PC-9 (cell line): ENCODE data around the gene GATA1. TPM values are rescaled to one million over a fixed set of nuclear protein-coding genes. Genes with fewer than 3 reads are reported as not detected.

Source experiments
- Bru-seq: library from RNA; stranded (reverse); fragments of 400-500 nt; gene quantifications from one replicate; lab custom pipeline; 2021; lab: Mats Ljungman, UMichigan
- BruChase-seq, 2 experiments: library from RNA; stranded (reverse); fragments of 400-500 nt; gene quantifications; one replicate each; lab custom pipeline; 2021; lab: Mats Ljungman, UMichigan
- BruUV-seq: library from RNA; stranded (reverse); fragments of 400-500 nt; replicated peaks from 2 replicates; lab custom pipeline; 2021; lab: Mats Ljungman, UMichigan
- CTCF ChIA-PET: fragments of 300-600 bp; sonication (Branson Sonifier 250); formaldehyde crosslinking; loops from one replicate; lab custom pipeline; 2022; ENCODE audit warnings: antibody characterized with exemption; lab: Charles Lee
- POLR2A ChIA-PET: fragments of 300-600 bp; sonication (Branson Sonifier 250); formaldehyde crosslinking; loops from one replicate; lab custom pipeline; 2022; ENCODE audit warnings: antibody characterized with exemption; ENCODE audit not compliant: unreplicated experiment; lab: Charles Lee
- DNase-seq, 2 experiments: peaks; one replicate each; pipeline versions ENCODE4 v3.0.0 to v3.0.0-alpha.2; 2015 to 2022; ENCODE audit warnings: mixed read lengths in 1 of 2
- H2AFZ ChIP-seq: fragments of 200-600 bp; sonication (generic); 2 replicates; pipeline ENCODE4 v1.8.1; 2017; ENCODE audit warnings: antibody characterized with exemption
- H3F3A ChIP-seq: fragments of 200-600 bp; sonication (generic); 2 replicates; pipeline ENCODE4 v1.8.1; 2017; ENCODE audit warnings: antibody characterized with exemption, mild to moderate bottlenecking, low read depth; ENCODE audit not compliant: insufficient read depth
- H3K27ac ChIP-seq: fragments of 200-600 bp; sonication (generic); 2 replicates; pipeline ENCODE4 v1.6.1; 2016; ENCODE audit warnings: mixed run types
- H3K27me3 ChIP-seq: fragments of 200-600 bp; sonication (generic); 2 replicates; pipeline ENCODE4 v1.6.1; 2016; ENCODE audit warnings: low read depth, mixed run types; ENCODE audit not compliant: insufficient read depth
- H3K36me3 ChIP-seq: fragments of 200-600 bp; sonication (generic); 2 replicates; pipeline ENCODE4 v1.6.1; 2016; ENCODE audit warnings: low read depth, mixed run types
- H3K4me1 ChIP-seq: fragments of 200-600 bp; sonication (generic); replicated peaks from 2 replicates; pipeline ENCODE4 v1.6.1; 2016; ENCODE audit warnings: mixed run types; ENCODE audit not compliant: insufficient read depth
- H3K4me2 ChIP-seq: fragments of 200-600 bp; sonication (generic); 2 replicates; pipeline ENCODE4 v1.6.1; 2017; ENCODE audit warnings: mixed run types
- H3K4me3 ChIP-seq: fragments of 200-600 bp; sonication (generic); 2 replicates; pipeline ENCODE4 v1.6.1; 2016; ENCODE audit warnings: mixed run types
- H3K79me2 ChIP-seq: fragments of 200-600 bp; sonication (generic); 2 replicates; pipeline ENCODE4 v1.6.1; 2017; ENCODE audit warnings: low read depth, mixed run types
- H3K9me2 ChIP-seq: fragments of 200-600 bp; sonication (generic); 2 replicates; pipeline ENCODE4 v1.8.1; 2017; ENCODE audit warnings: mild to moderate bottlenecking; ENCODE audit not compliant: insufficient read depth
- H3K9me3 ChIP-seq: fragments of 200-600 bp; sonication (generic); 2 replicates; pipeline ENCODE4 v1.8.1; 2016; ENCODE audit warnings: low read depth; ENCODE audit not compliant: insufficient read depth
- H4K20me1 ChIP-seq: fragments of 200-600 bp; sonication (generic); 2 replicates; pipeline ENCODE4 v1.8.1; 2017; ENCODE audit not compliant: insufficient read depth
- CTCF ChIP-seq: fragments of 200-600 bp; sonication (generic); conservative IDR thresholded peaks from 2 replicates; pipeline ENCODE4 v1.6.1; 2017; ENCODE audit warnings: mixed run types, antibody characterized with exemption, mild to moderate bottlenecking, moderate library complexity
- EZH2 ChIP-seq: fragments of 200-600 bp; sonication (generic); IDR thresholded peaks from 2 replicates; pipeline ENCODE4 v1.8.0; 2017; ENCODE audit warnings: antibody characterized with exemption, low read depth
- intact Hi-C: fragments of 100-400 bp; cut with micrococcal nuclease; formaldehyde crosslinking; loops from one replicate; pipeline ENCODE4 v1.10.0; 2022; ENCODE audit not compliant: unreplicated experiment
- long read RNA-seq: library from polyadenylated mRNA; stranded (forward); transcript quantifications from one replicate; pipeline ENCODE4 v2.0.0, GENCODE V29; 2022
- total RNA-seq: library from RNA; stranded (reverse); gene quantifications from 2 replicates; pipeline ENCODE4 v1.2.3, GENCODE V29; 2021

The GATA1 gene
- not detected in 2 replicates for total RNA-seq
- not detected for Bru-seq, nascent RNA
- not detected for BruChase-seq, experiment 1, labeled RNA remaining after a 2-hour chase
- BruChase-seq, experiment 2, labeled RNA remaining after a 6-hour chase: not detected
- long read RNA-seq: 0 reads

GRCh38 chrX:48786341-48786800, at the start of gene GATA1:
Gene GATA1, plus strand, starts transcription at chrX:48786590. Its CDS starts 4,520 bp downstream, at chrX:48791110.
- no peaks in the 10 kb centered on the region for H3K36me3 ChIP-seq
- no peaks in the 10 kb centered on the region for H3F3A ChIP-seq
- no peak within 1 kb of the TSS for H3K27ac ChIP-seq
- TF ChIP-seq EZH2 (no peak), CTCF (no peak)
- ChIA-PET POLR2A (no interaction called here), CTCF (no interaction called here)
- no peak within 1 kb of the TSS for H3K4me2 ChIP-seq
- no TSS peak for BruUV-seq
- H3K9me3 ChIP-seq: no peaks in the 10 kb centered on the region
- H4K20me1 ChIP-seq: no peaks in the 10 kb centered on the region
- H3K9me2 ChIP-seq: no peaks in the 10 kb centered on the region
- no peaks in the 10 kb centered on the region for H3K27me3 ChIP-seq
- H3K4me3 ChIP-seq: no peak within 1 kb of the TSS
- intact Hi-C loops: no loop called here
- no peaks in the 10 kb centered on the region for H3K4me1 ChIP-seq
- H2AFZ ChIP-seq: no peak within 1 kb of the TSS
- no peaks in the 10 kb centered on the region for H3K79me2 ChIP-seq
- no peak for DNase-seq

GRCh38 chrX:48736878-48737212, 49.5 kb upstream of the GATA1 start:
- Histone ChIP-seq H3F3A (no peaks in the 10 kb centered on the region), H2AFZ (0 out of 2 replicates have a peak overlapping the region, but pooled peaks have one; percentile 52), H3K4me3 (peak overlapping the region; percentile 43; the same call in 1 of the 2 replicates), H3K9me3 (no peaks in the 10 kb centered on the region), H3K36me3 (no peaks in the 10 kb centered on the region), H3K9me2 (no peaks in the 10 kb centered on the region), H3K27ac (no peak overlapping the region), H3K27me3 (no peaks in the 10 kb centered on the region), H3K4me2 (peak overlapping the region; percentile 65), H3K79me2 (no peaks in the 10 kb centered on the region), H4K20me1 (no peaks in the 10 kb centered on the region), H3K4me1 (no peaks in the 10 kb centered on the region)
- BruUV-seq: TSS peak; percentile 69
- no peak for TF ChIP-seq CTCF
- no peak for TF ChIP-seq EZH2
- POLR2A ChIA-PET: interaction anchor here (0.7 kb wide), 1 partner anchor 454 kb away, joined by 6 read pairs; no protein-coding TSS in a partner anchor
- DNase-seq: no peak
- CTCF ChIA-PET: interaction anchor here (0.8 kb wide), 1 partner anchor 652 kb away, joined by 3 read pairs; no protein-coding TSS in a partner anchor
- intact Hi-C loops: no loop called here

GRCh38 chrX:48737213-48737938, 49.0 kb upstream of the GATA1 start:
- H2AFZ ChIP-seq: peak overlapping the region; percentile 62; the same call in 1 of the 2 replicates
- H3K9me2 ChIP-seq: no peaks in the 10 kb centered on the region
- H3K36me3 ChIP-seq: no peaks in the 10 kb centered on the region
- no peak for TF ChIP-seq CTCF
- no peak for TF ChIP-seq EZH2
- peak overlapping the region; percentile 58; the same call in 1 of the 2 replicates for H3K4me3 ChIP-seq
- no peaks in the 10 kb centered on the region for H4K20me1 ChIP-seq
- peak overlapping the region; percentile 81 for H3K27ac ChIP-seq
- ChIA-PET POLR2A (interaction anchor here (0.7 kb wide), 2 partner anchors 160 to 454 kb away, joined by 4 to 6 read pairs; partner anchors contain the start of genes PQBP1 and TIMM17B), CTCF (interaction anchor here (0.8 kb wide), 1 partner anchor 652 kb away, joined by 3 read pairs; no protein-coding TSS in a partner anchor)
- H3K27me3 ChIP-seq: no peaks in the 10 kb centered on the region
- peak; percentile 81 to 88 for DNase-seq
- H3K9me3 ChIP-seq: no peaks in the 10 kb centered on the region
- no peaks in the 10 kb centered on the region for H3F3A ChIP-seq
- no peaks in the 10 kb centered on the region for H3K79me2 ChIP-seq
- no peaks in the 10 kb centered on the region for H3K4me1 ChIP-seq
- intact Hi-C loops: no loop called here
- peak overlapping the region; percentile 72 for H3K4me2 ChIP-seq
- TSS peak; percentile 100 for BruUV-seq
